A549 (cell line): Measurements from ENCODE around the gene RNASE4.

ENCODE experiments used
- HOXA7 ChIP-seq: fragments of 250-450 bp; sonication (Bioruptor Pico); IDR thresholded peaks from 2 replicates; pipeline ENCODE4 v1.5.0; 2020; ENCODE audit warnings: mild to moderate bottlenecking, moderate library complexity
- POLR2A ChIP-seq: IDR thresholded peaks from 2 replicates; pipeline ENCODE4 v1.6.1; 2012; ENCODE audit warnings: mild to moderate bottlenecking, low read length
- REST ChIP-seq: fragments of 200-600 bp; sonication (generic); IDR thresholded peaks from 2 replicates; pipeline ENCODE4 v1.6.1; 2016; ENCODE audit warnings: antibody characterized with exemption, mild to moderate bottlenecking, moderate library complexity
- RFX5 ChIP-seq: fragments of 450-650 bp; IDR thresholded peaks from 2 replicates; pipeline ENCODE4 v1.7.1; 2014; ENCODE audit warnings: antibody characterized with exemption, mild to moderate bottlenecking, moderate library complexity
- TF ChIP-seq, protein P1 (sequence below): fragments of >200 bp; sonication (Bioruptor Twin); formaldehyde crosslinking; IDR thresholded peaks from 3 replicates; pipeline ENCODE4 v1.5.1; 2016

DNA sequence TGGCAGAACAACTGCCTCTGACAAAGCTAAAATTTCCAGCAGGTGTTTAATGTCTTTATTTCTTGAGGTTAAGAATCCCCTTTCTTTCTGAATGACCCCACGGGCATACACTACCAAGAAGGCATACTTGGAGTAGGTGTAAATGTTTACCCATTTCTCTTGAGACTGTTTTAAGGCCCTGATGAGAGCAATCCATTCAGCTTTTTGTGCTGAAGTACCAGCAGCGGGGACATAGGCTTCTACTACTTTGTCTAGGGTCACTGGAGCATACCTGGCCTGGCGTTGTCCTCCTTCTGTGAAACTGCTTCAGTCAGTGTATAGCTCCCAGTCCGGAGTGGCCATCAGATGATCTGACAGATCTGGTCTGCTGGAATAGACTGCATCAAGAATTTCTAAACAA is 26.9 kb downstream of the RNASE4 start:
- TF ChIP-seq REST: no peak
- TF ChIP-seq POLR2A: no peak
- TF ChIP-seq, protein P1, sequence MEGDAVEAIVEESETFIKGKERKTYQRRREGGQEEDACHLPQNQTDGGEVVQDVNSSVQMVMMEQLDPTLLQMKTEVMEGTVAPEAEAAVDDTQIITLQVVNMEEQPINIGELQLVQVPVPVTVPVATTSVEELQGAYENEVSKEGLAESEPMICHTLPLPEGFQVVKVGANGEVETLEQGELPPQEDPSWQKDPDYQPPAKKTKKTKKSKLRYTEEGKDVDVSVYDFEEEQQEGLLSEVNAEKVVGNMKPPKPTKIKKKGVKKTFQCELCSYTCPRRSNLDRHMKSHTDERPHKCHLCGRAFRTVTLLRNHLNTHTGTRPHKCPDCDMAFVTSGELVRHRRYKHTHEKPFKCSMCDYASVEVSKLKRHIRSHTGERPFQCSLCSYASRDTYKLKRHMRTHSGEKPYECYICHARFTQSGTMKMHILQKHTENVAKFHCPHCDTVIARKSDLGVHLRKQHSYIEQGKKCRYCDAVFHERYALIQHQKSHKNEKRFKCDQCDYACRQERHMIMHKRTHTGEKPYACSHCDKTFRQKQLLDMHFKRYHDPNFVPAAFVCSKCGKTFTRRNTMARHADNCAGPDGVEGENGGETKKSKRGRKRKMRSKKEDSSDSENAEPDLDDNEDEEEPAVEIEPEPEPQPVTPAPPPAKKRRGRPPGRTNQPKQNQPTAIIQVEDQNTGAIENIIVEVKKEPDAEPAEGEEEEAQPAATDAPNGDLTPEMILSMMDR: no peak
- no peak for TF ChIP-seq RFX5
- TF ChIP-seq HOXA7 (CRISPR knock-in tag): no peak
